Neural cell (in vitro differentiated cells): ENCODE measurements around the gene MYO1G.

Source experiments
- EP300 ChIP-seq: fragments of 450-650 bp; conservative IDR thresholded peaks from 2 replicates; pipeline ENCODE4 v1.6.1; 2014; ENCODE audit warnings: antibody characterized with exemption, mild to moderate bottlenecking, moderate library complexity; ENCODE audit not compliant: poor library complexity, severe bottlenecking
- EZH2 ChIP-seq: fragments of 200-600, 300-800 bp; shearing (Covaris generic), sonication (generic); IDR thresholded peaks from 2 replicates; pipeline ENCODE4 v1.6.1; 2014; ENCODE audit warnings: antibody characterized with exemption, low read length, borderline replicate concordance, mild to moderate bottlenecking; ENCODE audit not compliant: insufficient read depth, poor library complexity, severe bottlenecking
- POLR2AphosphoS5 ChIP-seq: IDR thresholded peaks from 2 replicates; pipeline ENCODE4 v1.6.1; 2012
- RAD21 ChIP-seq: fragments of 450-650 bp; conservative IDR thresholded peaks from 2 replicates; pipeline ENCODE4 v1.6.1; 2014; ENCODE audit warnings: antibody characterized with exemption, mild to moderate bottlenecking, moderate library complexity
- SMC3 ChIP-seq: fragments of 450-650 bp; conservative IDR thresholded peaks from 2 replicates; pipeline ENCODE4 v1.6.1; 2014; ENCODE audit warnings: antibody characterized with exemption, mild to moderate bottlenecking, moderate library complexity; ENCODE audit not compliant: poor library complexity
- TAF1 ChIP-seq: IDR thresholded peaks from 2 replicates; pipeline ENCODE4 v1.6.1; 2012; ENCODE audit warnings: low read depth
- TF ChIP-seq, protein P1 (sequence below): IDR thresholded peaks from 2 replicates; pipeline ENCODE4 v1.6.1; 2012; ENCODE audit warnings: borderline replicate concordance
- TF ChIP-seq, protein P2 (sequence below): fragments of 450-650 bp; IDR thresholded peaks from 2 replicates; pipeline ENCODE4 v1.5.1; 2014; ENCODE audit warnings: antibody characterized with exemption, mild to moderate bottlenecking, moderate library complexity; ENCODE audit not compliant: poor library complexity, severe bottlenecking

DNA sequence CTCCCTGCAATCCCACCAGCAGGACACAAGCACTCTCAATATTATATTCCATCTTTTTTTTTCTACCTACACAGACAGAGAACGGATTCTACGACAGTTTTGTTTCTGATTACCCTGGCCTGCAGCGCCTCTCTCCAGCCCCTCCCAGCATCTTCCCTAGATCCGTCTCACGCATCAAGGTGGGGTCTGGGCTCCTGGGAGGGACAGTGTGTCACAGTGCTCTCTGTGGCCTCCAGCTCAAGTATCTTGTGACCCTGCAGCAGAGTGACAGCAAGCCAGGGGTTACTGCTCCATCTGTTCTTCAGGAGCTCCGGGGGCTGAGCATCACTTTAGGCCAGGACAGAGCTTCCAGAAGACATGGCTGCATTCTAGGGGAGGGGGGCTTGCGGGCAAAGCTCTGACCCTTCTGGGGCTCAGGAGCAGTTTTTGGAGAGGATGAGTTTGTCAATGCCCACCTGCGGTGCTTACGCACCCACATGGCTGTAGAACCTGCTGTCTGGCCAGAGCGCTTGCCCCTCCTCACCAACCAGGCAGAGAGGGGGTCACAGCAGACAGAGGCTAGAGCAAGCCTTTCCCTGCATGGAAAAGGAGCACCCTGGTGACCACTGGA is 22.6 kb downstream of the MYO1G start:
- TF ChIP-seq, protein P1, sequence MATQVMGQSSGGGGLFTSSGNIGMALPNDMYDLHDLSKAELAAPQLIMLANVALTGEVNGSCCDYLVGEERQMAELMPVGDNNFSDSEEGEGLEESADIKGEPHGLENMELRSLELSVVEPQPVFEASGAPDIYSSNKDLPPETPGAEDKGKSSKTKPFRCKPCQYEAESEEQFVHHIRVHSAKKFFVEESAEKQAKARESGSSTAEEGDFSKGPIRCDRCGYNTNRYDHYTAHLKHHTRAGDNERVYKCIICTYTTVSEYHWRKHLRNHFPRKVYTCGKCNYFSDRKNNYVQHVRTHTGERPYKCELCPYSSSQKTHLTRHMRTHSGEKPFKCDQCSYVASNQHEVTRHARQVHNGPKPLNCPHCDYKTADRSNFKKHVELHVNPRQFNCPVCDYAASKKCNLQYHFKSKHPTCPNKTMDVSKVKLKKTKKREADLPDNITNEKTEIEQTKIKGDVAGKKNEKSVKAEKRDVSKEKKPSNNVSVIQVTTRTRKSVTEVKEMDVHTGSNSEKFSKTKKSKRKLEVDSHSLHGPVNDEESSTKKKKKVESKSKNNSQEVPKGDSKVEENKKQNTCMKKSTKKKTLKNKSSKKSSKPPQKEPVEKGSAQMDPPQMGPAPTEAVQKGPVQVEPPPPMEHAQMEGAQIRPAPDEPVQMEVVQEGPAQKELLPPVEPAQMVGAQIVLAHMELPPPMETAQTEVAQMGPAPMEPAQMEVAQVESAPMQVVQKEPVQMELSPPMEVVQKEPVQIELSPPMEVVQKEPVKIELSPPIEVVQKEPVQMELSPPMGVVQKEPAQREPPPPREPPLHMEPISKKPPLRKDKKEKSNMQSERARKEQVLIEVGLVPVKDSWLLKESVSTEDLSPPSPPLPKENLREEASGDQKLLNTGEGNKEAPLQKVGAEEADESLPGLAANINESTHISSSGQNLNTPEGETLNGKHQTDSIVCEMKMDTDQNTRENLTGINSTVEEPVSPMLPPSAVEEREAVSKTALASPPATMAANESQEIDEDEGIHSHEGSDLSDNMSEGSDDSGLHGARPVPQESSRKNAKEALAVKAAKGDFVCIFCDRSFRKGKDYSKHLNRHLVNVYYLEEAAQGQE = no peak
- TF ChIP-seq, protein P2, sequence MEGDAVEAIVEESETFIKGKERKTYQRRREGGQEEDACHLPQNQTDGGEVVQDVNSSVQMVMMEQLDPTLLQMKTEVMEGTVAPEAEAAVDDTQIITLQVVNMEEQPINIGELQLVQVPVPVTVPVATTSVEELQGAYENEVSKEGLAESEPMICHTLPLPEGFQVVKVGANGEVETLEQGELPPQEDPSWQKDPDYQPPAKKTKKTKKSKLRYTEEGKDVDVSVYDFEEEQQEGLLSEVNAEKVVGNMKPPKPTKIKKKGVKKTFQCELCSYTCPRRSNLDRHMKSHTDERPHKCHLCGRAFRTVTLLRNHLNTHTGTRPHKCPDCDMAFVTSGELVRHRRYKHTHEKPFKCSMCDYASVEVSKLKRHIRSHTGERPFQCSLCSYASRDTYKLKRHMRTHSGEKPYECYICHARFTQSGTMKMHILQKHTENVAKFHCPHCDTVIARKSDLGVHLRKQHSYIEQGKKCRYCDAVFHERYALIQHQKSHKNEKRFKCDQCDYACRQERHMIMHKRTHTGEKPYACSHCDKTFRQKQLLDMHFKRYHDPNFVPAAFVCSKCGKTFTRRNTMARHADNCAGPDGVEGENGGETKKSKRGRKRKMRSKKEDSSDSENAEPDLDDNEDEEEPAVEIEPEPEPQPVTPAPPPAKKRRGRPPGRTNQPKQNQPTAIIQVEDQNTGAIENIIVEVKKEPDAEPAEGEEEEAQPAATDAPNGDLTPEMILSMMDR = no peak
- TF ChIP-seq EZH2 = no peak
- no peak for TF ChIP-seq EP300
- TF ChIP-seq RAD21 = no peak
- no peak for TF ChIP-seq SMC3
- no peak for TF ChIP-seq POLR2AphosphoS5
- TF ChIP-seq TAF1 = no peak
